ENCODE data around the gene GYS1. TPM values are rescaled to one million over a fixed set of nuclear protein-coding genes. Genes with fewer than 3 reads are reported as not detected.
A peak's percentile ranks its signal among the peaks of the same experiment; 100 is the strongest.

The GYS1 gene
- total and polyA plus RNA-seq, 8 donors, result 42.5 to 56.3 (median 48.7) TPM

DNA sequence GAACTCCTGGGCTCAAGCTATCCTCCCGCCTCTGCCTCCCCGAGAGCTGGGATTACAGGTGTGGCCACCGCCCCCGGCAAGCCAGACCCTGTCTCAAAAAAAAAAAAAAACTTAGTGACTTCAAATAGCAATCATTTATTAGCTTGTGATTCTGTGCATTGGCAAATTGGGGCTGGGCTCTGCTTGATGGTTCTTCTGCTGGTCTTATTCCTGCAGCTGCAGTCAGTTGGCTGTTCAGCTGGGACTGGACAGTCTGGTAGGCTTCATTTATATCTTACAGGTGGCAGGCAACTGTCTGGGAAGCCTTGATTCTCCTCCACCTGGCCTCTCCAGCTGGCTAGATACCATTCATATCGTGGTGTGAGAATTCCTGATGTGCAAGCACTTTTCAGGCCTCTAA lies 52.2 kb downstream of the GYS1 start:
- no peak overlapping the region for H3K4me3 ChIP-seq
- ATAC-seq, result no peak
- TF ChIP-seq, protein P1, sequence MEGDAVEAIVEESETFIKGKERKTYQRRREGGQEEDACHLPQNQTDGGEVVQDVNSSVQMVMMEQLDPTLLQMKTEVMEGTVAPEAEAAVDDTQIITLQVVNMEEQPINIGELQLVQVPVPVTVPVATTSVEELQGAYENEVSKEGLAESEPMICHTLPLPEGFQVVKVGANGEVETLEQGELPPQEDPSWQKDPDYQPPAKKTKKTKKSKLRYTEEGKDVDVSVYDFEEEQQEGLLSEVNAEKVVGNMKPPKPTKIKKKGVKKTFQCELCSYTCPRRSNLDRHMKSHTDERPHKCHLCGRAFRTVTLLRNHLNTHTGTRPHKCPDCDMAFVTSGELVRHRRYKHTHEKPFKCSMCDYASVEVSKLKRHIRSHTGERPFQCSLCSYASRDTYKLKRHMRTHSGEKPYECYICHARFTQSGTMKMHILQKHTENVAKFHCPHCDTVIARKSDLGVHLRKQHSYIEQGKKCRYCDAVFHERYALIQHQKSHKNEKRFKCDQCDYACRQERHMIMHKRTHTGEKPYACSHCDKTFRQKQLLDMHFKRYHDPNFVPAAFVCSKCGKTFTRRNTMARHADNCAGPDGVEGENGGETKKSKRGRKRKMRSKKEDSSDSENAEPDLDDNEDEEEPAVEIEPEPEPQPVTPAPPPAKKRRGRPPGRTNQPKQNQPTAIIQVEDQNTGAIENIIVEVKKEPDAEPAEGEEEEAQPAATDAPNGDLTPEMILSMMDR (IDR thresholded peaks at IDR 0.05), result no peak
- no peak for DNase-seq
- no peak overlapping the region for H3K27ac ChIP-seq
- H3K27me3 ChIP-seq, result no peaks in the 10 kb centered on the region
- peaks cover 0 to 5% of the 10 kb centered on the region in 2 donors for H3K36me3 ChIP-seq
- no peaks in the 10 kb centered on the region for H3K4me1 ChIP-seq
- intact Hi-C loops (cut with DNase I), result no loop called here
- peaks cover 0 to 10% of the 10 kb centered on the region in 2 donors for H3K9me3 ChIP-seq

DNA sequence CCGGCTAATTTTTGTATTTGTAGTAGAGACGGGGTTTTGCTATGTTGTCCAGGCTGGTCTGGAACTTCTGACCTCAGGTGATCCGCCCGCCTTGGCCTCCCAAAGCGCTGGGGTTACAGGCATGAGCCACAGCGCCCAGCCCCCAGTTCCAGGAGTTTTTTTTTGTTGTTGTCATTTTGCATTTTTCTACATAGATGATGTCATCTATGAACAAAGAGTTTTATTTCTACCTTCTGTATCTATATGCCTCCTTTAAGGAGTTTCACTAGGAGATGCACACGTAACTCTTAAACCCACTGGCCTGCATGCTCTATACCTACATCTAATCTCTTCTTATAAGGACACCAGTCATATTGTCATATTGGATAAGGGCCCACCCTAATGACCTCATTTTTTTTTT lies 54.9 kb downstream of the GYS1 start:
- Histone ChIP-seq H3K27me3 (peaks cover 0 to 10% of the 10 kb centered on the region in 2 donors), H3K9me3 (peaks cover 0 to 10% of the 10 kb centered on the region in 2 donors), H3K4me3 (no peak overlapping the region), H3K4me1 (peaks cover 0 to 11% of the 10 kb centered on the region in 2 donors), H3K36me3 (peaks cover 0 to 5% of the 10 kb centered on the region in 2 donors), H3K27ac (no peak overlapping the region)
- intact Hi-C loops (cut with DNase I), result no loop called here
- DNase-seq, result no peak
- no peak for ATAC-seq
- TF ChIP-seq, protein P1 (IDR thresholded peaks at IDR 0.05), result no peak

DNA sequence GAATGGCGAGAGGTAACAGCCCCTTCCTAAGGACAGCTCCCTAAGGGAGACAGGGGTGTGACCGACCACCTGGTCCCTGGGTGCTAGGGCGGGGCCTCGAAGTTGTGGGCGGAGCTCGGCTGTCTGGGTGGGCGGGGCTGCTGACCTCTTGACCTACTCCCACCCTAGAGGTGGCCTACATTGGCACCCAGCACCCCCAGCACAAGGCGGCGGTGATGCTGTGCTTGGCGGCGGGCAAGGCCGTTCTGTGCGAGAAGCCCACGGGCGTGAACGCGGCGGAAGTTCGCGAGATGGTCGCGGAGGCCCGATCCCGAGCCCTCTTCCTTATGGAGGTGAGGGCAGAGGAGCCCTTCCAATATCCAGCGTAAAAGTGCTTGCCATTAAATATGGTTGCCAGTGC lies 57.2 kb downstream of the GYS1 start:
- no peak for ATAC-seq
- Histone ChIP-seq H3K9me3 (peaks cover 0 to 5% of the 10 kb centered on the region in 2 donors), H3K36me3 (peaks cover 0 to 4% of the 10 kb centered on the region in 2 donors), H3K4me1 (peaks cover 0 to 13% of the 10 kb centered on the region in 2 donors), H3K27ac (no peak overlapping the region), H3K27me3 (peaks cover 0 to 28% of the 10 kb centered on the region in 2 donors), H3K4me3 (no peak overlapping the region)
- intact Hi-C loops (cut with DNase I), result no loop called here
- DNase-seq, result no peak
- TF ChIP-seq, protein P1 (IDR thresholded peaks at IDR 0.05), result no peak

DNA sequence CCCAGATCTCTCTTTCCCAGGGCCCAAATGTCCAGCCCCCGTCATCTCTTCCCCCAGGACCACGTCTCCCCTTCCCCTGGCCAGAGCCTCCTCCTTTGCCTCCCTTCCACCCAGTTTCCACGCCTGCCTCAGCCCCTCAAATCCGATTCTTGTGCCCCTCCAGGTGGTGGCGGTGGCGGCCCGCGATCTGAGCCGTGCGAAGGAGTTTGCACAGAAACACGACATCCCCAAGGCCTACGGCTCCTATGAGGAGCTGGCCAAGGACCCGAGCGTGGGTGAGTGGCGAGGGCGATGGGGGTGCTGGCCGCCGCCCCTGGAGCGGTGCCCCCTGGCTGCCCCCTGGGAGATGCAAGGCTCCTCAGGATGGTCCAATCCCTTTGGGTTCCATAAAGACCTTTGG lies 58.3 kb downstream of the GYS1 start:
- H3K4me3 ChIP-seq, result no peak overlapping the region
- peaks cover 0 to 13% of the 10 kb centered on the region in 2 donors for H3K4me1 ChIP-seq
- intact Hi-C loops (cut with DNase I), result no loop called here
- ATAC-seq (no peak), DNase-seq (no peak)
- no peak overlapping the region for H3K27ac ChIP-seq
- TF ChIP-seq, protein P1 (IDR thresholded peaks at IDR 0.05), result no peak
- H3K36me3 ChIP-seq, result no peaks in the 10 kb centered on the region
- H3K9me3 ChIP-seq, result no peaks in the 10 kb centered on the region
- H3K27me3 ChIP-seq, result peaks cover 0 to 28% of the 10 kb centered on the region in 2 donors

DNA sequence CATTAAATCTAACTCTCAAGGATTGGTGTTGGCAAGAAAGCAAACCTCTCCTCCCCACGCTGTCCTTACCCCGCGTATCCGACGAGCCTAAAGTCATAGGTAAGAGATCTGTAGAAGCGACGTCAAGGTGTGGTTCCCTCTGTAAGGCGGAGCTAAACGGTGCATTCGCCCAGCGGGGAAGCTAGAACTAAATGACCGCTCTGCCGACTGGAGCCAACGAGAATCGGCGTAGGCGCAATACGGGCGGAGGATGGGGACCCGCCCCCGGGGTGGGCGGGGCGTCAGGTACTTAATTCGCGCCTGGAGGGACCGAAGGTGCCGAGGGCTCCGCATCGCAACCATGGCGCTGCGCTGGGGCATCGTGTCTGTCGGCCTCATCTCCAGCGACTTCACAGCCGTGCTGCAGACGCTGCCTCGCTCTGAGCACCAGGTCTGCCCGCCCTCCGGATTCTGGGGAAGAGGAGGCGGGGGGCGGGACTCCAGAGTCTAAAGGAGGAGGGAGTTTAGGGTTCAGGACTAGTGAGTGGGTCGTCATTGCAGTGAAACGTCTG lies 59.7 kb downstream of the GYS1 start, which contains the start of gene DHDH:
TSS of gene DHDH (plus strand) at position 318 of the 551 bp plus-strand sequence. CDS start at position 341, 23 bp downstream.
- peaks cover 0 to 28% of the 10 kb centered on the region in 2 donors for H3K27me3 ChIP-seq
- peaks cover 0 to 13% of the 10 kb centered on the region in 2 donors for H3K4me1 ChIP-seq
- ATAC-seq, result peak; percentile 97
- H3K36me3 ChIP-seq, result no peaks in the 10 kb centered on the region
- intact Hi-C loops (cut with DNase I), result no loop called here
- peak within 1 kb of the TSS; percentile 39 to 49 for H3K4me3 ChIP-seq
- no peaks in the 10 kb centered on the region for H3K9me3 ChIP-seq
- TF ChIP-seq, protein P1 (IDR thresholded peaks at IDR 0.05), result no peak
- peak; percentile 42 to 96 (median 85) for DNase-seq
- H3K27ac ChIP-seq, result peak within 1 kb of the TSS; percentile 34 to 50
